GM19328 (cell line): Measurements from ENCODE around the gene TAF5.
"Not testable (repeated sequence)": the region's sequence is repeated elsewhere in the genome, so short reads cannot be mapped to it uniquely, and the experiment has no call there.

Experiments
- ATAC-seq: cut with Tn5 transposase; IDR thresholded peaks from one replicate; pipeline ENCODE4 v1.9.1; 2021; ENCODE audit warnings: mild to moderate bottlenecking, moderate library complexity; ENCODE audit not compliant: unreplicated experiment

TAF5 gene

GRCh38 chr10:103397191-103397825 is 29.5 kb downstream of the TAF5 start:
- ATAC-seq = no peak

GRCh38 chr10:103413564-103413963 is 45.8 kb downstream of the TAF5 start:
- no peak for ATAC-seq

- ATAC-seq = no peak
Observed at GRCh38 chr10:103415581-103415980, 47.8 kb downstream of the TAF5 start.

- no peak for ATAC-seq
Observed at GRCh38 chr10:103416436-103417147, 48.8 kb downstream of the TAF5 start.

GRCh38 chr10:103417148-103417469 is 49.3 kb downstream of the TAF5 start:
- not testable (repeated sequence) for ATAC-seq

- ATAC-seq = no peak
Observed at GRCh38 chr10:103417601-103418000, 49.8 kb downstream of the TAF5 start.

GRCh38 chr10:103419101-103419500 is 51.3 kb downstream of the TAF5 start:
- ATAC-seq = no peak

GRCh38 chr10:103423748-103424147 is 56.0 kb downstream of the TAF5 start:
- ATAC-seq = no peak

GRCh38 chr10:103427866-103428265 is 60.1 kb downstream of the TAF5 start:
- ATAC-seq = no peak

- no peak for ATAC-seq
Observed at GRCh38 chr10:103428989-103429643, 61.3 kb downstream of the TAF5 start.

GRCh38 chr10:103429647-103430046 is 61.9 kb downstream of the TAF5 start:
- ATAC-seq = no peak

- ATAC-seq = no peak
Observed at GRCh38 chr10:103431902-103432301, 64.1 kb downstream of the TAF5 start.

GRCh38 chr10:103433858-103434257 is 66.1 kb downstream of the TAF5 start:
- ATAC-seq = no peak
